Stimulated activated effector memory CD8-positive, alpha-beta T cell treated with anti-CD3 and anti-CD28 coated beads, Interleukin-12 subunit alpha, Interleukin-12 subunit beta, amount 100 ng/mL, for 72 hours (primary cell): ENCODE measurements around the gene IL3.

Experiments used
- ATAC-seq: fragments of 150-1000 bp; cut with Tn5 transposase; 2 replicates; pipeline ENCODE4 v1.10.0; 2021
- DNase-seq, 2 donors: peaks; one replicate each; pipeline ENCODE4 v3.0.0; 2021 to 2022; ENCODE audit warnings: low spot score in 2 of 2
- H3K27ac Mint-ChIP-seq: one replicate; pipeline ENCODE4 v1.8.0; 2022; ENCODE audit warnings: mild to moderate bottlenecking, mixed read lengths
- H3K36me3 Mint-ChIP-seq: one replicate; pipeline ENCODE4 v1.8.0; 2022; ENCODE audit warnings: mild to moderate bottlenecking, mixed read lengths
- H3K4me1 Mint-ChIP-seq: one replicate; pipeline ENCODE4 v1.8.0; 2022; ENCODE audit warnings: mixed read lengths
- H3K4me3 Mint-ChIP-seq: one replicate; pipeline ENCODE4 v1.8.0; 2022; ENCODE audit warnings: mild to moderate bottlenecking, mixed read lengths
- H3K9me3 Mint-ChIP-seq: one replicate; pipeline ENCODE4 v1.8.0; 2022; ENCODE audit warnings: mixed read lengths

IL3 gene

GRCh38 chr5:132059043-132059695 lies 1.3 kb upstream of the IL3 start:
- peak; percentile 40 for ATAC-seq
- peaks cover 18% of the 10 kb centered on the region for H3K36me3 Mint-ChIP-seq
- H3K9me3 Mint-ChIP-seq, result no peaks in the 10 kb centered on the region
- DNase-seq, result peak in 1 of 2 donors; percentile 49
- H3K27ac Mint-ChIP-seq, result peak overlapping the region; percentile 58
- no peak overlapping the region for H3K4me3 Mint-ChIP-seq
- peaks cover 73% of the 10 kb centered on the region for H3K4me1 Mint-ChIP-seq

GRCh38 chr5:132059696-132060500 lies 557 bp upstream of the IL3 start:
- ATAC-seq, result no peak
- peak in 1 of 2 donors; percentile 42 for DNase-seq
- peaks cover 24% of the 10 kb centered on the region for H3K36me3 Mint-ChIP-seq
- H3K4me1 Mint-ChIP-seq, result peaks cover 73% of the 10 kb centered on the region
- H3K27ac Mint-ChIP-seq, result peak overlapping the region; percentile 58
- no peaks in the 10 kb centered on the region for H3K9me3 Mint-ChIP-seq
- H3K4me3 Mint-ChIP-seq, result no peak overlapping the region

- ATAC-seq, result peak; percentile 65
- DNase-seq, result peak; percentile 85 to 95
- Mint-ChIP-seq H3K4me3 (no peak overlapping the region), H3K36me3 (peaks cover 18% of the 10 kb centered on the region), H3K4me1 (peaks cover 71% of the 10 kb centered on the region), H3K9me3 (no peaks in the 10 kb centered on the region), H3K27ac (peak overlapping the region; percentile 60)
These were observed 2.8 kb downstream of the IL3 start for GRCh38 chr5:132063090-132063911.

- ATAC-seq, result no peak
- no peaks in the 10 kb centered on the region for H3K9me3 Mint-ChIP-seq
- H3K27ac Mint-ChIP-seq, result peak overlapping the region; percentile 60
- no peak overlapping the region for H3K4me3 Mint-ChIP-seq
- peaks cover 75% of the 10 kb centered on the region for H3K4me1 Mint-ChIP-seq
- no peak for DNase-seq
- H3K36me3 Mint-ChIP-seq, result peaks cover 18% of the 10 kb centered on the region
These were observed 3.7 kb downstream of the IL3 start for GRCh38 chr5:132064140-132064539.

GRCh38 chr5:132064738-132065331 lies 4.4 kb downstream of the IL3 start:
- H3K4me3 Mint-ChIP-seq, result no peak overlapping the region
- no peaks in the 10 kb centered on the region for H3K9me3 Mint-ChIP-seq
- peak; percentile 83 to 95 for DNase-seq
- H3K36me3 Mint-ChIP-seq, result peaks cover 18% of the 10 kb centered on the region
- peak; percentile 79 for ATAC-seq
- peak overlapping the region; percentile 90 for H3K27ac Mint-ChIP-seq
- peaks cover 75% of the 10 kb centered on the region for H3K4me1 Mint-ChIP-seq

GRCh38 chr5:132065351-132065937 lies 5.0 kb downstream of the IL3 start:
- peaks cover 74% of the 10 kb centered on the region for H3K4me1 Mint-ChIP-seq
- H3K4me3 Mint-ChIP-seq, result no peak overlapping the region
- peak overlapping the region; percentile 90 for H3K27ac Mint-ChIP-seq
- peaks cover 18% of the 10 kb centered on the region for H3K36me3 Mint-ChIP-seq
- ATAC-seq (peak; percentile 72), DNase-seq (peak in 1 of 2 donors; percentile 40)
- no peaks in the 10 kb centered on the region for H3K9me3 Mint-ChIP-seq

GRCh38 chr5:132065951-132066701 lies 5.7 kb downstream of the IL3 start:
- Mint-ChIP-seq H3K4me1 (peaks cover 76% of the 10 kb centered on the region), H3K27ac (peak overlapping the region; percentile 90), H3K4me3 (no peak overlapping the region), H3K36me3 (peaks cover 24% of the 10 kb centered on the region), H3K9me3 (no peaks in the 10 kb centered on the region)
- ATAC-seq (no peak), DNase-seq (no peak)

DNA sequence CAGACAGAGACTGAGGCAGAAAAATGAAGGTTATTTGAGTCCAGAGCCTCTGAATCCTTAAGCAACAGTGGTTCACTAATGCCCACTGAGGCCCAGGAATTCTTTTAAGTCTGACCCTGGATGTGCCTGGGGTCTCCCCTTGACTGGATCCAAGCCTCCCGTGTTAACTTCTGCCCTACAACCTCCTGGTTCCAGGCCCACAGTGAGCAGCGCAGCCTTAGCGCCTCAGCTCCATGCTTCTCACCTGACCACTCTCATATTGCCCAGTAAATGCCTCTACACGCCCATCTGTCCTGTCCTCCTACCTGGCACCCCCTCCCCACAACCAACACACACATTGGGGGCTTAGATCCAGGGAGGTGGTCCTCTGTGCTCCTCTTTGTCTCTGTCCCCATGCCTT lies 6.4 kb downstream of the IL3 start:
- DNase-seq, result no peak
- peaks cover 84% of the 10 kb centered on the region for H3K4me1 Mint-ChIP-seq
- ATAC-seq, result no peak
- H3K9me3 Mint-ChIP-seq, result no peaks in the 10 kb centered on the region
- no peak overlapping the region for H3K4me3 Mint-ChIP-seq
- peak overlapping the region; percentile 90 for H3K27ac Mint-ChIP-seq
- H3K36me3 Mint-ChIP-seq, result peaks cover 30% of the 10 kb centered on the region

DNA sequence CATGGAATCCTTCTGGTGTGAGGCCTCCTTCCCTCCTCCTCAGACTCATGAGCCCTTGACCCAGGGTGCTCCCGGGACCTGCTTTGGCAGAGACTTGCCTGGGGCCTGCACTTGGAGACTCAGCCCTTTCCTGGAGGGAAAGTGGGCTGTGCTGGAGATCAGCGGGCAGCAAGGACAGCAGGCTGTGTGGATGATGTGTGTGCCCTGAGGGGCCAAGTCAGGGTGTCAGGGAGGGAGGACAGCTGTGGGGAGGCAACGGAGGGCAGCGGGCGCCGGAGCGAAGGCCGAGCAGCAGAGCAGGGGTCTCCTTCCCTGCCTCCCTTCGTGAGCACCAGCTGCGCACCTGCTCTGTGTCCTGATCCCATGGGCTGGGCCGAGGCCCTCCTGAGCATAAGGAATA lies 7.0 kb downstream of the IL3 start:
- no peak for DNase-seq
- Mint-ChIP-seq H3K4me3 (no peak overlapping the region), H3K36me3 (peaks cover 30% of the 10 kb centered on the region), H3K27ac (peak overlapping the region; percentile 90), H3K9me3 (no peaks in the 10 kb centered on the region), H3K4me1 (peaks cover 89% of the 10 kb centered on the region)
- ATAC-seq, result no peak

- peaks cover 96% of the 10 kb centered on the region for H3K4me1 Mint-ChIP-seq
- no peaks in the 10 kb centered on the region for H3K9me3 Mint-ChIP-seq
- H3K27ac Mint-ChIP-seq, result peak overlapping the region; percentile 94
- no peak for ATAC-seq
- H3K36me3 Mint-ChIP-seq, result peaks cover 27% of the 10 kb centered on the region
- DNase-seq, result no peak
- H3K4me3 Mint-ChIP-seq, result no peak overlapping the region
These were observed 7.7 kb downstream of the IL3 start for GRCh38 chr5:132067941-132068808.

DNA sequence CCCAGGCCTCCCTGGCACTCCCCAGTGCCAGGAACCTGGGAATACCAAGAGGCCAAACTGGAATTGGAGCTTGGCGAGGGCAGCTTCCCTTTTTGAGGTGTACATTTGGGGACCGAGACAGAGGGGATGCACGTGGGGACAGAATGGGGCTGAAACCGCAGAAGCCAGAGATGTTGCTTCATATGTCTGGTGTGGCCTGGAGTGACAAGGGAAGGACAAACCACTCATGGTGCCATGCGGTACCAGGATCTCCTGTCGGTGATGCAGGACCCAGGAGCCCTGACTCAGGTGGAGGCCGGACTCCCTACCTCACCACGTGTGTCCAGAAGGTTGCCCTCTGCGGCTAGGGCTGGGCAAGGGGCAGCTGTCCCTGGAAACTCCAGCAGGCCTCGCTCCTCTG lies 9.1 kb downstream of the IL3 start:
- Mint-ChIP-seq H3K4me1 (peaks cover 96% of the 10 kb centered on the region), H3K36me3 (peaks cover 31% of the 10 kb centered on the region), H3K27ac (peak overlapping the region; percentile 94), H3K9me3 (no peaks in the 10 kb centered on the region), H3K4me3 (no peak overlapping the region)
- ATAC-seq (no peak), DNase-seq (no peak)

- no peak for ATAC-seq
- H3K36me3 Mint-ChIP-seq, result peaks cover 33% of the 10 kb centered on the region
- no peak overlapping the region for H3K4me3 Mint-ChIP-seq
- DNase-seq, result no peak
- H3K4me1 Mint-ChIP-seq, result peaks cover 96% of the 10 kb centered on the region
- no peaks in the 10 kb centered on the region for H3K9me3 Mint-ChIP-seq
- peak overlapping the region; percentile 94 for H3K27ac Mint-ChIP-seq
These were observed 9.5 kb downstream of the IL3 start for GRCh38 chr5:132069994-132070393.

DNA sequence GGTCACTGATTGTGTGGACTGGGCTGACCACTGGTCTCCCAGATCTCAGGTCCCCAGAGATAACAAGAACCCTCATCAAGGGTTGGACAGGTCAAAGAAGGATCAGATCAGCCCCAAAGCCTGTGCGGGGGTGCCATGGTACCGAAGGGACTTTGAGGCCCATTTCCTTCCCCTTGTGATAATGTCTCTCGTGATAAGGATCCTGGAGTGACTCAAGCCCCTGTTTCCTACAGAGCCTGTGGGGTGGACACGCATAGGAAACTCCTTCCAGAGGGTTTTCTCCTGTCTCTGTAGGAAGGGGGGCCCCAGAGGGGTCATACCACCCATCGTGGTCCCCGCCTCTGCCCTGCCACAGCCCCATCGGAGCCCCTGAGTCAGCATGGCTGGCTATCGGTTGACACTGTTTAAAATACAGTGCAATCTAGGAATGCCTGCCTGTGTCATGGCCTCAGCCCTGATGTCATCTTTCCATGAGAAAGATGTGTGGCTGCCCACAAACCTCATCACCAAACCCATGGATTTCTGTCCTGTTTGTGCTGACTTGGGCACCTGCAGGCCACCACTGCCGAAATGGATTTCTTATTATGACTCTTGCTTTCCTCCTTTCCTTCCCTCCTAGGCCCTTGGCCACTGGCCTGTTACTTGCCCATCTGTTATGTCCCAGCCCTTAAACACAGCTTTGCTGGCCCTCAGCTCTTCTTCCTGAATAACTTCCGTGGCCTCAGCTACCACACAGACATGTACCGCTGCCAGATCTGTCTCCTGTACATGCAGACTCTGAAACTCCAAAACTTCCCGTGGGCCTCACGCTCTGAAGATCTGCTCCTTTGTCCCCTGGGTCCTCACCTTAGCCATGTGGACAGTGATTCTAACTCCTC lies 10.2 kb downstream of the IL3 start:
- peak overlapping the region; percentile 18 for H3K4me3 Mint-ChIP-seq
- H3K36me3 Mint-ChIP-seq, result peaks cover 35% of the 10 kb centered on the region
- DNase-seq (no peak), ATAC-seq (peak; percentile 71)
- peaks cover 93% of the 10 kb centered on the region for H3K4me1 Mint-ChIP-seq
- H3K9me3 Mint-ChIP-seq, result no peaks in the 10 kb centered on the region
- H3K27ac Mint-ChIP-seq, result peak overlapping the region; percentile 94
